Umbilical cord (tissue), 2 donors: ENCODE measurements around the gene ACOT4. TPM values are rescaled to one million over a fixed set of nuclear protein-coding genes. Genes with fewer than 3 reads are reported as not detected.
"Not testable (repeated sequence)": the region's sequence is repeated elsewhere in the genome, so short reads cannot be mapped to it uniquely, and the experiment has no call there.

Experiments used
- DNase-seq: peaks from one replicate; pipeline ENCODE4 v3.0.0-alpha.2; 2015; ENCODE audit warnings: low spot score
- total RNA-seq: library from RNA; depleted of rRNA; stranded (reverse); fragments of >200 nt; gene quantifications from one replicate; pipeline ENCODE4 v1.2.3, GENCODE V29; 2014; ENCODE audit warnings: low replicate concordance; ENCODE audit not compliant: insufficient read depth

Gene ACOT4
- total RNA-seq, 1 donor from 2014 or later, result 4.3 TPM

GRCh38 chr14:73633116-73634010 is 41.7 kb downstream of the ACOT4 start:
- DNase-seq, result peak; percentile 72

- no peak for DNase-seq
Measured at GRCh38 chr14:73634011-73634833, 42.5 kb downstream of the ACOT4 start.

GRCh38 chr14:73636355-73636754 is 44.7 kb downstream of the ACOT4 start:
- not testable (repeated sequence) for DNase-seq

GRCh38 chr14:73637830-73638229 is 46.2 kb downstream of the ACOT4 start:
- no peak for DNase-seq

- DNase-seq, result no peak
Measured at GRCh38 chr14:73640796-73641365, 49.2 kb downstream of the ACOT4 start.

GRCh38 chr14:73644531-73645247 is 53.0 kb downstream of the ACOT4 start, which contains the start of gene DNAL1:
Gene DNAL1 (plus strand): TSS chr14:73644986. CDS start chr14:73645040, 54 bp downstream.
- peak; percentile 96 for DNase-seq

- DNase-seq, result no peak
Measured at GRCh38 chr14:73645248-73645610, 53.6 kb downstream of the ACOT4 start.

Other genes with a start within 250 kb of the ACOT4 start
- gene NUMB, start 133.3 kb upstream of the ACOT4 start, total RNA-seq, result 24.6 TPM
- gene RIOX1, start 100.9 kb upstream of the ACOT4 start, total RNA-seq, result 5.8 TPM
- 2.6 TPM for gene ACOT1, start 54.7 kb upstream of the ACOT4 start, total RNA-seq
- gene HEATR4, start 32.9 kb upstream of the ACOT4 start, total RNA-seq, result 2.6 TPM
- 48.2 TPM for gene ACOT2, start 22.7 kb upstream of the ACOT4 start, total RNA-seq
- not detected for gene ACOT6, start 20.6 kb downstream of the ACOT4 start, total RNA-seq
- 7.0 TPM for gene DNAL1, start 53.1 kb downstream of the ACOT4 start, total RNA-seq
- gene PNMA1, start 122.5 kb downstream of the ACOT4 start, total RNA-seq, result 42.1 TPM